ENCODE results near the gene FAM186B.

FAM186B gene

DNA sequence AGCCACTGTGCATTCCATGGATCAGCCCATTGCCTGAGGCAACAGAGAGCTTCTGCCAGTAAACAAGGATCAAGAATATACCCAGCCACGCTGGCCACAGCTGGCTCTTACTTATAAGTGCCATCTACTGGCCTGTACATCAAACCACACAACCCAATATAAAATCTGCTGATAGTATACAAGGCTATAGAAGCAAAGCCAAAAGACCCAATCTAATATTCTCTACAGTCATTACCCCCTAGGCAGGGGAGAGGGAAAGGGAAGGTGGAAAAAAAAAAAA, 4.4 kb upstream of the FAM186B start:
- no peak for DNase-seq (ENCODE audit: low spot score)

DNA sequence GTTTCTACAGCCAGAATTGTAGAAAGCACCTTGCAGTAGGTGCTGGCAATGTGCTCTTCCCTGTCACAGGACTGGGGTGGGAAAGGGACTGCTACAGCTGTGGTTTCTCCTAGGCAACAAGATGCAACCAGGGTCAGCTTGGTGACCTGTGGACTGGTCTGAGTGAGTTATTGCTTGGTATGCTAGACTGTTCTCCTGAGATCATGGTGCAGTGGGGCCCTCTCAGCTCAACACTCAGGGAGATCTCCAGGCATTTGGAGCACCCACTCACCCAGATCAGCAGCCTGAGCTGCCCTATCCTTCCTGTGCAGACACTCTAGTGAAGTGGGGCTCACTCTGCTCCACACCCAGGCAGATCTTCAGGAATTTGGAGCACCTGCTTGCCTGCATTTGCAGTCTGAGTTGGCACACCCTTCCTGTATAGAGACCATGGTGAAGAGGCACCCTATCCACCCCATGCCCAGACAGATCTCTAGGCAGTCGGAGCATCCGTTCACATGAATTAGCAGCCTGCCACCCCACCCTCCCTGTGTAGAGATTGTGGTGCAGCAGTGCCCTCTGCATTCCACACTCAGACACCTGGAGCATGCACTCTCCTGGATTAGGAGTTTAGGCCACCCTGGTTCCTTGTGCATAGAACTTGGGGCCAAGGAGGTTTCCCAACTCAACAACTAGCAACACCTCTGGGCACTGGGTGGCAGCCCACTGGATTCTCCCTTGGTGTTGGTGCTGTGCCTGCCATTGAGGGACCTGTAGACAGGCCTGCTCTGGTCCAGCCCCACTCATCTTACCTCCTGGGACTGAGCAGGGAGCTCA, 3.8 kb upstream of the FAM186B start:
- DNase-seq (ENCODE audit: low spot score) = no peak

DNA sequence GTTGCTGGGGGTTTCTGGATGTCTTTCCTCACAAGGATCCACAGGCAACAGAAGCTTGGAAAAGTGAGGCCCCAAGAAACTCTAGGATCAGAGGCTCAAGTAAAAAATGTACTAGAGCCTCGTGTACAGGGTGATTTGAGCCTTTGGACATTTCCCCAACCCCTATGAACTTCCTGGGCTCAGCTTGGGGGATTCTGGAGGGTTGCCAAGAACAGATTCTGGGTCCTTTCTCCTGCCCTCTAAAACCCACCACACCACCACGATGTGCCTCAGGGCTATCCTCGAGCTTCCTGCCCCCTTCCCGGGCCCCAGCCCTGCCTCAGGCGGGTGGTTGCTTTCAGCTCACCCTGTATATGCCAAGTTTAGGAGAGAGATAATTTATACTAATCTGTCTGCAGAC, 583 bp downstream of the FAM186B start:
- no peak for DNase-seq (ENCODE audit: low spot score)

DNA sequence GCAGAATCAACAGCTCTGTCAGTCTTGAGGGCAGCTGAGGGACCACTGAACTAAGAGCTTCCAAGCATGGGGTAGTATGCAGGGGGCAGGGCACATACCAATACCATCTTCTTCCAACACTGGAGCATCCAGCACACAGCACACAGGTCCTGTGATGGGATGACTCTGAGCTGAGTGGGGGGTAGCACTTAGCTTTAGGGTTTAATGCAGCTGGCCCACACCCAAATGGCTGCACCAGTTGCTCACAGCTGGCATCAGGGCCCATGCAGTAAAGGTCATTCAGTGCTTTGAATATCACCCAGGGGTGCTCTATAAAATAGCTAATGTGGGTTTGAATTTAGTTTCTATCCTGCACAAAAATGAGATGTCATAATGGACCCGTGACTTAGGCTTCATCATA, 1.7 kb downstream of the FAM186B start:
- DNase-seq (ENCODE audit: low spot score) = no peak

DNA sequence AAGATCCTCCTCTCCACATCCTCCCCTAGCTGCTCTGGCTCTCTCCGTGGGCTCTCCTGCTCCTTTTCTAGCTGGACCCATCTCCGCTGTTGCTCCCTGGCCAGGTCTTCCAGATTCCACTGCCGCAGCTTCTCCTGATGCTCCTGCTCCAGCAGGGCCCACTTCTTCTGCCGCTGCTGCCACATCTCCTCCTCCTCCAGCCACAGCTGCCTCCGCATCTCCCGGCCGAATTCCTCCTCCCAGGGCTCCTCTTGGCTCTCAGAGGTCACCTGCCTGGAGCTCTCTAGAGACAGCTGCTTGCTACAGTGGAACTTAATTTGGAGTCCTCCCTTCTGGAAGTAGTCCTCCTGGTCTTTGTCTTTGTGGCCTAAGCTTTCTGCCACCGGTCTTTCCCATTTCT, 5.5 kb downstream of the FAM186B start:
- DNase-seq (ENCODE audit: low spot score) = no peak

DNA sequence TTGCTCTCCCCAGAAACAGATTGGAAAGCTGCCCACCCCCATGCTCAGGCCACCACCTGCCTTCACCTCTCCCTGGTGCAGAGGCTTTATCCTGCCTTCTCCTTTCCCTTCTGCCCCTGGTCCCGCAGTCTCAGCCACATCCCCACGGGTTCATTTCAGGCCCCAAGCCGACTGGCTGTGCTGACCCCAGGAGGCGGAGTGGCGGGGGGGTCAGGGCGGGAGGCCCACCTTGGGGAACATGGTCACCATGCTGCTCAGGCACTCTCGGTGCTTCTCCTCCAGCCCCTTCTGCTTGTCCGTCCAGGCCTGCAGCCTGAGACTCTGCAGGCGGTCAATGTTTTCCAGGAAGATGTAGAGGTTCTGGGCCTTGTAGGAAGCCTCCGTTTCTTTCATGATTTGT, 6.9 kb downstream of the FAM186B start:
- no peak for DNase-seq (ENCODE audit: low spot score)

DNA sequence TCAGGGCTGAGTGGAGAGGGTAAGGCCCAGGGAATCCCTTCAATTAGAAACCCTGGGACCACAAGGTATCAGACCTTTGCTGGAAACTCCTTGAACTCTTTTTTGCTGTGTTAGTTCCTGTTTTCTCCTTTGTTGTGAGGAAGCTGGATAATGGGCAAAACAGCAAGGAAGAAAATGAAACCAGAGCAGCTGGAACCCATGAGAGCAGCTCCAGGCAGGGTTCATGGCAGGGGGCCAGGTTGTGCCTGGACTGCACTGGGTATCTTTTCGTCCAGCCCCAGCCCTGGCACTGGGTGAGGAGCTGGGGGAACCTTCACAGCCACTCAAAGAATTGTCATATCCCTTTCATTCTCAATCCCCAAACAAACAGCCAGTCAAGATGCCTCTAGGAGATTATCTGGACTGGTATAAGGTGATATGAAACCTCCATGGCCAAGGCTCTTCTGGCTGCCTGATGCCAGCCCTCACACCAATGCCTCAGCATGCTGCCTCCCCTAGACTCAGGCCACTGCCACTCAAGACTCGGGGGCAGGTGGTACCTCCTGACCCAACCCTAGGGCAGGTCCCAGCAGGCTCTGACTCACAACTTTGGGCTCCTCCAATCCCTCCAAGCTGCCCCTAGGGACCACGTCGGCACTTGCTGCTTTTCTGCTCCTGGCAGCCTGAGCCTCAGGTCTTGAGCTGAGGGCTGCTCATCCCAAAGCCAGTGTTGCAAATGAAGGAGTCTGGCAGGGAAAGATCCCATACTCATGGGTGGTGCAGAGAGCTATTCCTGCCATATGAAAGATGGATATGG, 16.5 kb downstream of the FAM186B start:
- DNase-seq (ENCODE audit: low spot score) = no peak

DNA sequence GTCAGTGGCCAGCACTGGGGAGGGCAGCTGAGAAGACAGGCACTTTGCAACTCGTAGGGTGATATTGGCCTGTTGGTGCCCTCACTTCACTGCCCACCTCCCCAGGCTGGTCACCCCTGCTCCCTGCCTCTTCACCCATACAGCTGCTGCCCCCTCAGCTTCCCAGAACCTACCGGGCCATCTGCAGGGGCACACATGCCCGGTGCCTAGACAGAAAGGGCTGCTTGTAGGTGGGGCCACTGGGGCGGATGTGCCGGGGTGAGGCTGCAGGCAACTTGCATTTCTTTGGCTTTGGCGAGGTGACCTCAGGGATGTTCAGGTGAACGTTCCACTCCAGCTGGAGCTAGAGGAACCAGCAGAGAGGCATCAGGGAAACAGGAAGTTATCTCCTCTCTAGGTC, 17.2 kb downstream of the FAM186B start:
- DNase-seq (ENCODE audit: low spot score) = no peak

DNA sequence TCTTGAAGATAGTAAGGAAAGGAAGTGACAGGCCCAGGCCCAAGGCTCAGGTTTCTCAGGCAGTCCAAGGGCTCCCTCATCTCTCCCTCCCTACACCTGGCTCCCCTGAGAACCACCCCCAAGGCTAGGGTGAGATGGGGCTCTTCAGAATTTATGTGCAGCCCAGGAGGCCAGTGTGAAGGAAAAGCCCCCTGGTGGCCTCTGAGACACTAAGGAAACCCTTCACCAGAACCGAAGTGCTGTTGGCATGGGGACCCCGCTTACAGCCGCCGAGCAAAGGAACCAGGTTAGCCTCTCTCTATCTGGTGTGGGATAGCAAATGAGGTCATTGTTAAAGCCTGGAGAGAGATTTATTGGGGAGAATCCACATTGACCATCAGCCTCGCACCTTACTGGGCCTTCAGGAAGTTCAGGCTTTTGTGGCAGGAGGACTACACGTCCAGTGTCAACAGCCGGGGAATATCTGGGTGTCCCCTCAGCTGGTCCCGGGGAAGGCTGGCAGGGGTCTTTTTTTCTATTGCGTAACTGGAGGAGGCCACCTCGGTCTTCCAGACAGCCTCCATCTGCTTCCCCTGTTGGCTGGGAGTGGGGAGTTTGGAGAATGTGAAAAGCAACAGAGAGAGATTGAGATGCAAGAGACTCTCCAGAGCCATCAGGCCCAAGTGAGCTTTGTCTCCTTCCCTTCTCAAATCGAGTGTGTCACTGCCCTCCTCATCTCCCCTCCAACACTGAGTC, 18.1 kb downstream of the FAM186B start:
- DNase-seq (ENCODE audit: low spot score) = no peak

DNA sequence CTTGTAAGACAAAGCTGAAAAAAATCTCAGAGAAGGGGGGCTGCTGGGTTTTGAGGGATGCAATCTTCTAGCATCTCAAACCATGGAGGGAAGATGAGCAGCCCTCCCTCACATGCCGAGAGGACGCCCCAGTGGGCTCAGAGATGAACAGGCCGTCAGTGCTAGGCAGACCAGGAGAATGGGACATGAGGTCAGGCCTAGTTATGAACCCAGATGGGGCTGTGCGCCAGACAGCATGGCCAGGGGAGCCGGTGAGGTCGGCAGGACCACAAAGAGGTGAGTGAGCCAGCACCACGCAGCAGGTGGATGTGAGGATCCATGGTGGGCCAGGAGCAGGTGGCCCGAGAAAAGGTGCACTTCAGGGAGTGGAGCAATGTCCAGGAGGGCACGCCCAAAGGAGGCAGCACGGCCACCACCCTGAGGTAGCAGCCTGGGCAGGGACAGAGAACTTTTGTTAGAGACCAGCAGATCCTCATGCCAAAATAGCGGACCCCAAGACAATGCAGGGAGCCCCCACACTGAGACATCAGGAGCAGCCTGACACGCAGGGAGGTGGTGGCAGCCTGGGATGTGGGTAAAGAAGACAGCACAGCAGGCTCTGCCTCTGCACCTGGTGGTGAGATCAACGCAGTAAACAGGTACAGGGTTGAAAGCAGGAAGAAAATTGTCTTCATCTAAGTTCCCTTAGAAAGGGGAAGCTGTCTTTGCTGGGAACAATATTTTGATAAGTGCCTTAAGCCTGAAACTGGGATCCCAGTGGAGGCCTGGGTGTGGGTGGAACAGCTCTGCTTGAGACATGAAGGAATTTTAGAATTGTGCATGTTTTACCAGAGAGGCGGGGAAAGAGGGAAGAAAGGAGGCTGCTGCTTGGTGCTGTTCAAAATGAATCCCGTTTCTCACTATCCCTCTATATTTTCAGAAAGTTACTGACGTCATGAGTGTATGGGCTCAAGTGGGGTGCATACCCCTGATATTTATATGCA, 19.7 kb downstream of the FAM186B start:
- no peak for DNase-seq (ENCODE audit: low spot score)

DNA sequence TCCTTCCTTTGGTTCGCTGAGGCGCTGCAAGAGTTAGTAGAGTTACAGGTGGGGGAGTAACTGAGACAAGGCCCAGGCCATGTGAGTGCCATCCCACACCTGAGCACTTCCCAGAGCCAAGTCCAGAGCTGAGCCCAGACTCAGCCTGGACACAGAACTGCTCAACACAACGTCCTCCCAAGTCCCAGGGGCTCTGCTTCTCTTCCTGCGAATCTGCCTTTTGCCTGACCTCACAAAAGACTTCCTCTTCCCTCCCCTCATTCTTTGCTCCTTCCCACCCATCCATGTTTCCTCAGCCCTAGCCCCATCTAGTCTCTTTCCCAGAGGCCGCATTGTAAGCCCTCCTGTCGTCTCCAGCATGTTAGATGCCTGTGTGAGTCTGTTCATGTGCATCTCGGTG, 20.8 kb downstream of the FAM186B start:
- DNase-seq (ENCODE audit: low spot score) = no peak

DNA sequence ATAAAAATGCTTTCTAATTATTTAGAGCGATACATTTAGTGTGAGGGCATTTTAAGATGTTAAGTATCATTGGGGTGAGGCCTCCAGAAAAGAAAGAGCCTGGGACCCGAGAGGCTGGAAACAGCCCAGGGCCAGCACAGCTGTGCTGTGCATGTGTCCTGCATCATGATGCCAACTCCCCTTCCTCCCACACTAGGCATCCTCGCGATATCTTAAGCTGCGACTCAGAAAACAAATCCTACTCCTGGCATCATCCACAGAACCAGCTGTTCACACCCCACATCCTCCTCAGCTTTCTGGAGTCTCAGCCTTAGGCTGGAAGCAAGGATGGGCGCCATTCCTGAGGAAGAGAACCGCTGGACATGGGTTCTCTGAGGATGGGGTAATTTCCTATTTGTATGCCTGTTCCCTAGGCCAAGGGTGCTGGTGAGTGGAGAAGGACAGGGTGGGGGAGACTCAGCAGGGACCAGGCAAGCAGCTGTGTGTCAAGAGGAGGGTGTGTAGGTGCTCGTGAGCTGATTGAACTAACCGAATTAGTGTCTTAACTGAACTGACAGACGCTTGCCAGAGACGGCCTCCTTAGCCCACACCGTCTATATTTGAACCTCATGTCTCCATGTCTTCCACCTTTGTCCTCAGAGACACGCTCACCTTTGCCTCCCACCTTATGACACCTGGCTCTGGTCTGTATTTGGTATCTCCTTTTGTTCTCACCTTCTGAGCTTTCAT, 21.9 kb downstream of the FAM186B start:
- DNase-seq (ENCODE audit: low spot score) = no peak

DNA sequence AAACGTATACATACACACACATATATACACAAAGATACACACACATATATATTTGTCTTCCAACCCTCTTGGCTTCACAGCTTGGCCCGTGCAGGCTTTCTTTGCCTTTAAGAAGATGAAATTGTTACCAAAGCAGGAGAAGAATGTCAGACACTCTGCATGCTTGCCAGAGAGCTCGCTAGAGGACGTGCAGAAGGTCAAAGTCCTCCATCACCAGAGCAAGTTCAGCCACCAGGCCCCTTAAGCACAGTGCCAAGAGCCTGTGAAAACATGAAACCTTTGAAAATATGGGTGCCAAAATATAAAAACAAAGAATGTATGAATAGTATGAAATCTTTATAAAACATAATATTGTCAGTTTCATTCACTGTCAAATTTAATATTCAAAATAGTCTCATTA, 22.6 kb downstream of the FAM186B start:
- DNase-seq (ENCODE audit: low spot score) = no peak

DNA sequence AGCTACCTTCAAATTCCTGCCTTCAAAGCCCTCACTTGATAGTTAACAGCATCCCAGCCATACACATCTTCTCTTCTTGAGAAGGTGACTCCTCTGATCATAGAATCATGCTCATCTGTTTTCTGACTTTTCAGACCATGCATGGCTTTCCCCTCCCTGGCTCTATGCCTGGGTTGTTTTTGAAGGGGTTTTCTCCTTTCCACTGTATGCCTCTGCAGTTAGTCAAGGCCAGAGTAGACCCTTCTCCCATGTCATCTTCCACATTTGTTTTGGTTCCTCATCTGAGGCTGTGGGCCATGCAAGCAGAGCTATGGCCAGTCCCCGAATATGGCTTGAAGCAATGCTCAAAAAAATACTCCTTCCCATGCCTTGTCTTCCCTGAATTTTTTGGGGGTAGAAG, 23.2 kb downstream of the FAM186B start:
- no peak for DNase-seq (ENCODE audit: low spot score)

DNA sequence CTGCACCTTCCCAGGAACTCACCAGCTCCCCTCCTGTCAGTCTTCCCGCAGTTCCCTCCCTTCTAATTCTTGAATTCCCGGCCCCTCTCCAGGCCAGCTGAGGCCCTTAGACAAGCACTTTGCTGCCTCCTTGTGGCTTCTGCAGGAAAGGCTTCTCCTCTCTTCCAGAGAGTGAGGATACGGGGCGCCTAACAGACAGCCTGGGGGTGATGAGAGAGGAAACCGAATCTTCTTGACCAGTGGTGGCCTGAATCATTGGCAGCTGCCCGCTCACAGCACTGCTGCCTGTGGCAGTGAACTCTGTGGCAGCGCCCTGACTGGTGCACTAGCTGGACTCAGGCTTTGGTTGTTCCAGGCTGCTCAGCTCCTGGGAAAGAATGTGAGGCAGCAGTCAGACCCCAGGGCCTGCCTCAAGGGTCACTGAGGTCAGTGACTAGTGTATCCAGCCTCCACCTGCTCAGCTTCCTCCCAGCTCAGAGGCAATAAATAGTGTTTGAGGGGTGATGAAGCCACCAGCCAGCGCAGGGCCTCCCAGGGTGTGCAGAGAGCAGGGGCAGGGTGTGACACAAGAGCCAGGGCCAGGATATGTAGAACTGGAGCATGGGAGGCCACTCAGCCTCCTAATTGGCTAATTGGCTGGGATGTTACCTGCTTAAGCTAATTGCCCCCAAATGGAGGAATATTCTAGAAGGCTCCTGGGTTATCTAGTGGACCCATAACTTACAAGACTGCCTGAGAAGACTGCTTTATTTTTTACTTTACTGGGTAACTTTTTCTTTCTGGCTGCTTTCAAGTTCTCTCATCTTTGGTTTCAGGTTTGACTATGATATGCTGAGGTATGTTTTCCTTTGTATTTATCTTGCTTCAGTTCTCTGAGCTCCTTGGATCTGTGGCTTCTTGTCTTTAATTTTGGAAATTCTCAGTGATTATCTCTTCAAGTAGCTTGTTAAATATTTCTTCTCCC, 24.6 kb downstream of the FAM186B start:
- peak; percentile 96 for DNase-seq (ENCODE audit: low spot score)

DNA sequence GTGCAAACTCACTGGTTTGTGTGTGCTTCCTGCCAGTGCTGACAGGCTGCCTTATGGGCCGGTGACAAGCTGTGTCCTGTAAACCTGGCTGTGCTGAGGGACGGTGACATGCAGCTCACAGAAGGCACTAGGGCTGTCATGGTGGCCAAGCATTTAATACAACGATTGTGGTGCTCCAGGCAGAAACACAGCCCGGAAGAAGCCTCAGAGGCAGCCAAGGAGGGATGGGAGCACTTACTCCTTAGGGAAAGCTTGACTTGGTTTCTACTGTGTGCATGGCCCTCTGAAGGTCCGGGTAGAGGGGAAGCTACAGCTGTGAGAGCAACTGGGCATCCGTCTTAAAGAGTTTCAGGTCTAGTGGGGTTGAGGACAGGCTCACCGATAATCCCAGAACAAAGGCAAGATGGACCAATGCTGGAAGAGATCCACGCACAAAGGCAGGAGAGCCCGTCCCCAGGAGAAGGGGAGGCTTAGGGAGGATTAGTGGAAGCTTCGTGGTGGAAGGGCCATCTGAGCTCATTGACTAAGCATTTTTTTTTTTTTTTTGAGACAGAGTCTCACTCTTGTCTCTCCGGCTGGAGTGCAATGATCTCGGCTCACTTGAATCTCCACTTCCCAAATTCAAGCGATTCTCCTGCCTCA, 26.8 kb downstream of the FAM186B start:
- DNase-seq (ENCODE audit: low spot score) = no peak

DNA sequence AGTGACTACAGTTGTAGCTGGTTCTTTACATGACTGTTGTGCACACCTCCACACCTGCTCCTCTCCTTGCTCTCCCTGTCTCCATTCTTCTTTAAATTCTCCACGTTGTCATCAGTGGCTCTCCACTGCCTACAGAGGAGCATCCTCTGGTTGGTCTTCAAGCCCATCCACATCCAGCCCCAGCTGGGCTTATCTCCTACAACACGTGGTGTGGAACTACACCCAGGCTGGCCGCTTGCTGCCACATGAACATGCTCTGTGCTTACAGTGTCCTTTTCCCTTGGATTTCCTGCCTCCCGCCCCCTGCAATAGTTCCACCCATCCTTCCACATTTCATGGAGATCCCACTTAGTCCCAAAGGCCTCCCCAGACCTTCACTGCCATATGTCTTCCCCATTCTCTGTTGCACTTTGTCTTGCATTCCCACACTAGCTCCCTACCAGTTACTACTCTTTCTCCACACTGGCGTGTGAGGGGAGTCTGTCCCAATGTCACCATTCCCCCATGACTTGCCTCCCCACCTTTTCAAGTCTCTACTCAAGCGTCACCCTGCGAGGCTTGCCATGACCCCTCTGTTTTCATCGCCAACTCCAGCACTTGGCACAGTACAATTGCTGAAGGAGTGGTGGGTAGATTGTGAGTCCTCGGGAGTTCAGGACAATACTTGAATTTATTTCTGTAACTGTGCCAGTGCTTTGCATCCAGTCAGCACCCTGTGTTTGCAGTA, 27.7 kb downstream of the FAM186B start:
- DNase-seq (ENCODE audit: low spot score) = no peak

DNA sequence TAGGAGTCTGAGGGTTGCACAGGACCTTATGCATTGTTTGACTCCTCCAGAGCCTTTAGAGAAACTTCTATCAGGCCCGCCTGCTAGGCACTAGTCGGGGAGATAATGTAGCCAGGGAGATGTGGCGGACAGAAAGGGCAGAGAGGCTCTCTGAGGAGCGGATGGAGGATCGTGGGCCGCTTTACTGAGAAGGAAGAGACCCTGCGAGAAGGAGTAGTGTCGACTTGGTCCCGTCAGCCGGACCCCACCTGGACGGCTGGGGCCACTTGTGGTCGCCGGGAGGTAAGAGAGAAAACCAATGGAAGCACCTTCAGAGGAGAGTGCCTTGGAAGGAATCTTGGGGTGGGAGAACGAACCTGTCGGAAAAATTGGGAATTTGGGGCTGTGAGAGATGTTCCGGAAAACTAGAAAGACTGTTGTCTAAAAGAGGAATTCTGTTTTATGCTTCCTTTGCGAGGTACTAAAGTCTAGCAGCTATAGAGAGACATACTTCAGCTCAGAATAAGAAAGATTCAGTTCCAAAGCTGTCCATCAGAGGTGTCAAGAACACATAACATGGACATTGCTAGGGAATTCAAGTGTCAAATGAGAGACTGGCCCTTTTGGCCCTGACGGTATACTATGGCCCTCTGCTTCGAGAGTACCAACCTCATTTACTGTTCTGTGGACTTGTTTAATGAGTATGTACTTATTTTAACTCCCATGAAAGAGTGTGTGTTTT, 36.8 kb downstream of the FAM186B start:
- DNase-seq (ENCODE audit: low spot score) = no peak
